Activated effector memory CD4-positive, alpha-beta T cell treated with Interleukin-2 at 50 U/mL for 16 hours (primary cell): Measurements from ENCODE around the gene PRSS27.

Source experiments
- DNase-seq: peaks from one replicate; pipeline ENCODE4 v3.0.0-alpha.2; 2020

The PRSS27 gene

GRCh38 chr16:2749936-2750335 is 29.9 kb upstream of the PRSS27 start:
- DNase-seq: no peak

- DNase-seq: no peak
Observed at GRCh38 chr16:2749476-2749875, 29.5 kb upstream of the PRSS27 start.

- DNase-seq: no peak
Observed at GRCh38 chr16:2748757-2749455, 28.9 kb upstream of the PRSS27 start.

- DNase-seq: no peak
Observed at GRCh38 chr16:2745961-2746360, 25.9 kb upstream of the PRSS27 start.

- no peak for DNase-seq
Observed at GRCh38 chr16:2745116-2745890, 25.3 kb upstream of the PRSS27 start.

- DNase-seq: no peak
Observed at GRCh38 chr16:2744711-2745110, 24.7 kb upstream of the PRSS27 start.

- DNase-seq: no peak
Observed at GRCh38 chr16:2743007-2743810, 23.2 kb upstream of the PRSS27 start.

GRCh38 chr16:2742323-2743006 is 22.4 kb upstream of the PRSS27 start:
- DNase-seq: no peak

- no peak for DNase-seq
Observed at GRCh38 chr16:2741168-2741567, 21.1 kb upstream of the PRSS27 start.

- no peak for DNase-seq
Observed at GRCh38 chr16:2740476-2740875, 20.5 kb upstream of the PRSS27 start.

GRCh38 chr16:2739625-2740430 is 19.8 kb upstream of the PRSS27 start:
- no peak for DNase-seq

- DNase-seq: no peak
Observed at GRCh38 chr16:2738615-2739014, 18.6 kb upstream of the PRSS27 start.

GRCh38 chr16:2737895-2738418 is 17.9 kb upstream of the PRSS27 start:
- no peak for DNase-seq

GRCh38 chr16:2737238-2737605 is 17.2 kb upstream of the PRSS27 start:
- DNase-seq: no peak

GRCh38 chr16:2736476-2737237 is 16.6 kb upstream of the PRSS27 start:
- no peak for DNase-seq

- DNase-seq: no peak
Observed at GRCh38 chr16:2734844-2735515, 15.0 kb upstream of the PRSS27 start.

GRCh38 chr16:2728034-2728433 is 8.0 kb upstream of the PRSS27 start:
- no peak for DNase-seq

- no peak for DNase-seq
Observed at GRCh38 chr16:2726923-2727322, 6.9 kb upstream of the PRSS27 start.

GRCh38 chr16:2724816-2725348 is 4.9 kb upstream of the PRSS27 start:
- DNase-seq: no peak

- DNase-seq: no peak
Observed at GRCh38 chr16:2724088-2724676, 4.2 kb upstream of the PRSS27 start.
